Loucy (cell line): Measurements from ENCODE around the gene MRPL36.

Source experiments
- CTCF ChIP-seq: fragments of 200-600 bp; sonication (generic); conservative IDR thresholded peaks from 2 replicates; pipeline ENCODE4 v1.5.1; 2014; ENCODE audit warnings: mild to moderate bottlenecking, antibody characterized with exemption, low read length
- EZH2phosphoT487 ChIP-seq: fragments of 200-600 bp; IDR thresholded peaks from 2 replicates; pipeline ENCODE4 v1.6.1; 2018; ENCODE audit warnings: antibody characterized with exemption, mild to moderate bottlenecking, moderate library complexity, borderline replicate concordance

GRCh38 chr5:1836176-1836890 is 36.7 kb upstream of the MRPL36 start:
- TF ChIP-seq CTCF (no peak), EZH2phosphoT487 (no peak)
